HG03103 (cell line): ENCODE data around the gene SLC25A45.
"Not testable (repeated sequence)": the region's sequence is repeated elsewhere in the genome, so short reads cannot be mapped to it uniquely, and the experiment has no call there.

ENCODE experiments used
- ATAC-seq: cut with Tn5 transposase; IDR thresholded peaks from one replicate; pipeline ENCODE4 v1.9.1; 2021; ENCODE audit warnings: low read depth; ENCODE audit not compliant: unreplicated experiment

The SLC25A45 gene

GRCh38 chr11:65421794-65422632 is 39.6 kb upstream of the SLC25A45 start:
- no peak for ATAC-seq

DNA sequence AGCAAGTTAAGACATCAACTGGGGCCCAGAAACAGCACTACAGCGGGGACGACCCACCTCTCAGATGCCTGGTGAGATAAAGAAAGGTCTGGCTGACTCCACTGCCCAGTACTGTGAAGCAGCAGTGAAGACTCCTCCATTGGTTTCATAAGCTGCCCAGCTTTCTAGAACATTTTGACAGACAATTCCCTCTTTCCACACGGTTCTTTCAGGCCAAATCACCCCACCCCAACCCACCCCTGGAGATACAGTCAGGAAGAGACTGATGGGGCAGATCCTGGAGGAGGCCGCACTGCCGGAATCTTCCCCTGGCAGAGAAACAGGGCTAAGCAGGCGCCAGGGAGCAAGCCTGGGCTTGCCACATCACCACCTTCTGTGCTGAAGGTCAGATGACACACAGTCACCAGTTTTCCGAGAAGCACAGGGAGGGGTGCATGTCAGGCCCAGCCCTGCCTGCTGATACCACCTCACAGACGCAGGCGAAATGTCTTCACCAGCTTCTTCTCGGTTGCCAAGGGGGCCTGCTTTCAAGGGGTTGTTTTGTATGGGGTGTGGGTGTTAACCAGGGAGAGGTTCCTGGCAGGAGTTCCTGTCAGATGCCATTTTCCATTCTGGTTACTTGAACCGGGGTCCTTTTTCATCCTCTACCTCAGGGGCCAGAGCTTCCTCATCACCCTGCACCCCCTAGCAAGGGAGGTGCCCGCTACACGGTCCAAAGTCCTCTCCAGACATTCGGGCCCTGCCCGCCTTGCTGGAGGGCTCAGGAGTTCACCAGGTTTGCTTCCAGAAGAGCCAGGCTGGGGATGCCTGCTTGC is 38.7 kb upstream of the SLC25A45 start:
- no peak for ATAC-seq

GRCh38 chr11:65420506-65420905 is 38.1 kb upstream of the SLC25A45 start:
- no peak for ATAC-seq

- no peak for ATAC-seq
Observed at GRCh38 chr11:65419772-65420481, 37.5 kb upstream of the SLC25A45 start.

DNA sequence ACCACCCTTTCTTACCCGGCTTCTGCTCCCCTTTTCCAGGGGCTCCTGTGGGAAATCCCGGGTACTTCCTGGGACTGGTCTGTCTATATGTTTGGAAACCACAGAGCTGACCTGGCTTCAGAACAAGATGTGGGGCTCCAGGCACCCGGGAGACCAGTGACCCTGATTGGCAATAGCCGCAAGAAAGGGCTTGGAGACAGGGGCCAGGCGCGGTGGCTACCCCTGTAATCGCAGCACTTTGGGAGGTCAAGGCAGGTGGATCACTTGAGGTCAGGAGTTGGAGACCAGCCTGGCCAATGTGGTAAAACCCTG is 37.0 kb upstream of the SLC25A45 start:
- ATAC-seq: no peak

- ATAC-seq: peak; percentile 35
Observed at GRCh38 chr11:65418681-65419459, 36.4 kb upstream of the SLC25A45 start.

GRCh38 chr11:65418431-65418680 is 35.9 kb upstream of the SLC25A45 start:
- ATAC-seq: no peak

DNA sequence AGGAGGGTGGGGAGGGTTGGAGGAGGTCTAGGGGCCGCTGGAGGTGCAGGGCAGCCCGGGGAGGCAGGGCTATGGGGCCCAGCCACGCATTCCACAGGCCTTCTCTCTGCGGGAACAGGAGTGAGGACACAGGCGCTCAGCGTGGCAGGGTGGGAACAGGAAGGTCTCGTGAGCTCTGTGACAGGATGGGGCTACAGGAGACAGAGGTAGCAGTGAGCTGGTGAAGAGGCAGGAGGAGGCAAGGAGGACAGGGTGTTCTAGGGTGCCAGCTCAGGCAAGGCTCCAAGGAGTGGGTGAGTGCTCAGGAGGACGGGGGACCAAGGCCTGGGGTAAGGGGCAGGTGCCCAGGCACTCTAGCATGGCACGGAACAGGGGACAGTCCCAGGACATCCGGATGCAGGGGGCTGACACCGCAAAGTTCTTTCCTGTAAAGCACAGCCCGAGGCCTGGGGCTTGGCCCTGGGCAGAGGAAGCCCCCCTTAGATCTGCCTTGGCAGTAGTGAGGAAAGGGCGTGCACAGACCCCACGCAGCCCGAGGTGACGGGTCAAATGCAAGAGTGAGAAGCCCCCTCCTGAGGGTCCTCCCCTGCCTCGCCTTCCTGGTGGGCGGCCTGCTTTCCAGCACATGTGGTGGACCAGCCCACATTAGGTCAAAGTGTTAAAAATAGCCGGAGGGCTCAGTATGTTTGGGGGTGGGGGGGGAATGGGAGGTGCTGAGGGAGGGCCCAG is 35.4 kb upstream of the SLC25A45 start:
- no peak for ATAC-seq

DNA sequence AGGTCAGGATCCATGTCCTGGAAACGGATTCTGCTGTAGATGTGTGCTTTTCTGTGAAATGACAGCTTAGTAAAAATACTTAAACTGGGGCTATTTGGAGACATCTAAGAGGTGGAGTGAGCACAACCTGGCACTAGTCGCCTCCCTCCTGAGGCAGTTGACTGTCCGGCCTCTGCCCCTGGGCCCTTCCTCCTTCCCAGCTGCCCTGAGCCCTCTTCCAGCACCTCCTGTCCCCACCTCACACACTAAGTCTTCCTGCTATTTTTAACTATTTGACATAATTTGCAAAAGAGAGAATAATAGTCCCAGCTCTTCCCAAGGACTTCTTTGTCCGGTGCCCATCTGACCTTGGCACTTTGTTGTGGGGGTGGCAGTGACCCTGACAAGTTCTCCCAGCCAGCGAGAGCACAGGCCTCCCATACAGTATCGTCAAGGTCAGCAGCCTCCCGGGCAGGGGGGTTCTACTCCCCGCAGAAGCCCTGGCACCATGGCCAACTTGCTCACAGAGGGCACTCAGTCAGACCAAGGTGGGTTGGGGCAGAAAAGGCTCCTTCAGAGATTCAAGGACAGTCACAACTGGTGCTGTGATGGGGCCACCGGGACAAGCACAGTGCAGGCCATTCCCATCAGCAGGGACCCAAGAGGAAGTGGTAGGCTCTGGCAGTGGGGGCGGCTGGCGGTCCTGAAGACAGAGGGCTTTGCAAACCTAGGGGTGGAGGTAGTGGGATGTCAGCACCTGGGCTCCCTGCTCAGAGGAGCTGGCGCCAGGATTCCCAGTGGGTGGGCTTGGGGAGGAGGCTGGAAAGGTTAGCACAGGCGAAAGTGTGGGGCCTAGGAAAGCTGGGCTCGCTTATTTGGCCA is 34.6 kb upstream of the SLC25A45 start:
- no peak for ATAC-seq

- no peak for ATAC-seq
Observed at GRCh38 chr11:65416341-65416824, 33.9 kb upstream of the SLC25A45 start.

GRCh38 chr11:65415499-65416340 is 33.3 kb upstream of the SLC25A45 start:
- ATAC-seq: no peak

DNA sequence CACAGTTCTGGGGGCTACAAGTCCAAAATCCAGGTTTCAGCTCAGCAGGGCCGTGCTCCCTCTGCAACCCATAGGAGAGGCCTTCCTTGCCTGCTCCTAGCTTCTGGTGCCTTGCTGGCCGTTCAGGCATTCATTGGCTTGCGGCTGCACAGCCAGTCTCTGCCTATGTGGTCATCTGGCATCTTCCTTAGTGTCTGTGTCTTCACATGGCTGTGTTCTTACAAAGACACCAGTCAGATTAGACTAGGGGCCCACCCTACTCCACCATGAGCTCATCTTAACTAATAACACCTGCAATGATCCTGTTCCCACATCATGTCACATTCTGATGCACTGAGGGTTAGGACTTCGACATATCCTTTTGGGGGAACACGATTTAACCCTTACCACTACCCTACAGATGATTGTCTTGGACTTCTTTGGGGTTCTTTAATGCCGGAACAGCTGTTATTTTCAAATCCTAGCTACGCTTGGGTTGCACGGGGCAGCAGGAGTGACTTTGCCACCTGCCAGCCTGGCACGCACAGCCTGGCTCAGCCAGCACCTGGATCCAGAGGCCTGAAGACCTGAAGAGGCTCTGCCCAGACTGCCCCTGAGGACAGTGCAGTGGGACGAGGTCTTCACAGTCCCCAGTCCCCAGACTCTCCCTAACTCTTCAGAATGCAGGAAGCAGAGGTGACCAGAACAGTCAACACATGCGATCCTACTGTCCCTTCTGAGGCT is 32.5 kb upstream of the SLC25A45 start:
- ATAC-seq: no peak

DNA sequence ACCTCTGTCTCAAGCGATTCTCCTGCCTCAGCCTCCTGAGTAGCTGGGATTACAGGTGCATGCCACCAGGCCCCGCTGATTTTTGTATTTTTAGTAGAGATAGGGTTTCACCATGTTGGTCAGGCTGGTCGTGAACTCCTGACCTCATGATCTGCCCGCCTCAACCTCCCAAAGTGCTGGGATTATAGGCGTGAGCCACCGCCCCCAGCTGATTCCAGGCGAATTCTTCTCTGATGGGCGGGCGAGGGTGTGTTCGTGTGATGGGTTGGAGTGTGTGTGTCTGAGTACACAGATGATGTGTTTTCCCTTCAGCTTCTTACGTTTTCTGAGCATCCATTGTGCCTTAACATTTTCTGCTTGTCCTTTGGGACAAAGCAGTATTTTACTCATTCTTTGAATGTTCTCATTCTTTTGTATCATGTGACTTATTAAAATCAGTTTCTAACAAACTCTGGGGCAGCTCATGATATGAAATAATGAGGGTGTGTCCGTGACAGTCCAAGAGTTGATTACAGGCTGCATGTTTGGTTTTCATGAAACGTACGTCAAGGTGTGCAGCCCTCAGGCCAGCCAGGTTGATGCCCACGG is 30.7 kb upstream of the SLC25A45 start:
- not testable (repeated sequence) for ATAC-seq

DNA sequence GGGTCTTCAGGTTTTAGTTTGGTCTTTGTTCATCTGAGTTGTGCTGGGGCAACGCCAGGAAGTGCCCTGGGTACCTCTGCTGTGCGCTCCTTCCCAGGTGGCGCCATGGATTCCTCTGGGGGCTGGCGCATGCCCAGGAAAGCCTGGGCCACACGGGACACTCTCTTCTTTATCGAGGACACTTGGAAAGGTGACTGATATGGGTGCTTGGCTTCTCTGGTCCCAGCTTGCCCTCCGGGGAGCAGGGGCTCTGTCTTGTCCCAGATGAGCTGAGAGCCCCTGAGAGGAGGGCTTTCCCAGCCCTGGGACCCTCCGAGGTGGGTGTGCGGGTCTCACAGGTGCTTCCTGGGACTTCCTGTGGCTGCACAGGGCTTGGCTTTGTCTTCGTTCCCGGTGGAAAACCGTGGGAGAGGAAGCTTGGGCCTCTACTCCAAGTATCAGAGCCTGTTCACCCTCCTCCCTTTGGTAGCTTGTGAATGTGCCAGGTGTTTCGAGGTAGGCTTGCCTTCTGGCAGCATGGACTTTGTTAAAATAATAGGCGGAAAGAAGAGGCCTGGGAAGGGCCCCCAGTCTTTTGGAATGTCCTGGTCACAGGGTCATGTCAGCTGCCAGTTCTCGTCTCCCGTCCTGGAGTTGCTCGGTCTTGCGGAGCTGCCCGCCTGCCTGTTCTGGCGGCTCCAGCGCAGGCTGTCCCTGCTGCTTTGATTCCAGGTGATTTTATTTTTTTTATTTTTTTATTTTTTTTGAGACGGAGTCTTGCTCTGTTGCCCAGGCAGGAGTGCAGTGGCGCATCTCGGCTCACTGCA is 30.0 kb upstream of the SLC25A45 start:
- no peak for ATAC-seq

GRCh38 chr11:65411681-65412070 is 29.2 kb upstream of the SLC25A45 start:
- no peak for ATAC-seq

DNA sequence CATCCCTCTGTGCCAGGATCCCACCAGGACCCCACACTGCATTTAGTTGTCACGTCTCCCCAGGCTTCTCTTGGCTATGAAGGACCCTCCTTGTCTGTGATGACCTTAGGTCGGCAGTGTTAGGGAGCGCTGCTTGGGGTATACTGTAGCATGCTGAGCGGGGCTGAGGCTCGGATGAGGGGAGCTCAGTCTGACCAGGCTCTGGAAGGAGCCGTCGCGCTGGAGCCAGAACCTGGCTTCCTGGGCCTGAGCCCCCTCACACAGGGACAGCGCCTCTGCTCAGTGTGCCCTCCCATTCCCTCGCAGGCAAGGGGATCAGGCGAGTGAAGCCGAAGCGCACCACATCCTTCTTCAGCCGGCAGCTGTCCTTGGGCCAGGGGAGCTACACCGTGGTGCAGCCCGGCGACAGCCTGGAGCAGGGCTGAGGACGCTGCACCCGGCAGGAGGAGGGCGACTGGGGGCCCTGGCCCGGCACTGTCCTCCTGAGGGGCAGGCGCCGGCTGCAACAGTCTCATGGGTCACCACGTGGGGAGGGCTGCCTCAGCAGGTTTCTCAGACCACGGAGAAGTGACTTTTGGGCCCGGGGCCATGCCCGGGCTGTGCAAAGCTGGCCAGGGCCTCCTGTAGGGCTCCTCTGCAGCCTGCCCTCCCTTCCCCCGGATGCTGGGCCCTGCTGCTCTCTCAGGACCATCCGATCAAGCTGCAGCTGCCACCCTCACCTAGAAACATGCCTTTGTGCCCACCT is 28.7 kb upstream of the SLC25A45 start:
- ATAC-seq: no peak
